ENCODE measurements around the gene CTNND1.

DNA sequence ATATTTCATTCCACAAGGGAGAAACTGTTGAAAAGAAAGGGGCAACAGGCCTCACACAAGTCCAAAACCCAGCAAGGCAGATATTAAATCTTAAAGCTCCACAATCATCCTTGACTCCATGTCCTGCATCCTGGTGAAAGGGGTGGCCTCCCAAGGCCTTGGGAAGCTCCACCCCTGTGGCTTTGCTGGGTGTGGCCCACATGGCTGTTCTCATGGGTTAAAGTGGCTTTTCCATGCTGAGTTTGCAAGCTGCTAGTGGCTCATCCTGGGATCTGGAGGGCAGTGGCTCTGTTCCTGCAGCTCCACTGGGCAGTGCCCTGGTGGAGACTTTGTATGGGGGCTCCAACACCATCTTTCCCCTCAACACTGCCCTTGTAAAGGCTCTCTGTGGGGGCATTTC lies 106.4 kb downstream of the CTNND1 start:
- TF ChIP-seq CTCF (IDR thresholded peaks at IDR 0.05 in 2 of 3, conservative IDR thresholded peaks at IDR 0.05 in 1 of 3; ENCODE audit: control insufficient read depth in 2 of 3, extremely low read depth in 1 of 3, insufficient read depth in 1 of 3, low read depth in 3 of 3, low read length in 3 of 3) (no peak), POLR2A (IDR thresholded peaks at IDR 0.05; ENCODE audit: low read depth, low read length) (no peak), BHLHE40 (IDR thresholded peaks at IDR 0.05; ENCODE audit: borderline replicate concordance in 1 of 2, low read depth in 2 of 2, low read length in 1 of 2) (no peak), RAD51 (IDR thresholded peaks at IDR 0.05) (no peak), JUNB (IDR thresholded peaks at IDR 0.05) (no peak), RCOR1 (conservative IDR thresholded peaks at IDR 0.05; ENCODE audit: low read depth, low read length) (no peak), ZNF24 (IDR thresholded peaks at IDR 0.05) (no peak), ZNF274 (IDR thresholded peaks at IDR 0.05; ENCODE audit: insufficient read depth, insufficient read length) (no peak), CEBPB (IDR thresholded peaks at IDR 0.05; ENCODE audit: borderline replicate concordance in 1 of 2, low read depth in 2 of 2, low read length in 2 of 2) (no peak)
- TF ChIP-seq, protein P1, sequence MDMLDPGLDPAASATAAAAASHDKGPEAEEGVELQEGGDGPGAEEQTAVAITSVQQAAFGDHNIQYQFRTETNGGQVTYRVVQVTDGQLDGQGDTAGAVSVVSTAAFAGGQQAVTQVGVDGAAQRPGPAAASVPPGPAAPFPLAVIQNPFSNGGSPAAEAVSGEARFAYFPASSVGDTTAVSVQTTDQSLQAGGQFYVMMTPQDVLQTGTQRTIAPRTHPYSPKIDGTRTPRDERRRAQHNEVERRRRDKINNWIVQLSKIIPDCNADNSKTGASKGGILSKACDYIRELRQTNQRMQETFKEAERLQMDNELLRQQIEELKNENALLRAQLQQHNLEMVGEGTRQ (IDR thresholded peaks at IDR 0.05; ENCODE audit: borderline replicate concordance, low read depth, low read length) = no peak

Measured in GM12878 (cell line).